HEK293 (cell line): ENCODE measurements around the gene LTK.

Experiments
- CTCF ChIA-PET: fragments of 350-600 bp; formaldehyde crosslinking; extraction: SDS; loops from one replicate; lab custom pipeline; 2021; ENCODE audit warnings: antibody characterized with exemption; lab: Yijun Ruan, JAX
- POLR2A ChIA-PET: fragments of 300-600 bp; formaldehyde crosslinking; extraction: SDS; loops from one replicate; lab custom pipeline; 2020; ENCODE audit warnings: antibody characterized with exemption, inconsistent platforms; lab: Yijun Ruan, JAX
- H3K27ac ChIP-seq: fragments of 200-500 bp; sonication (Bioruptor generic); 2 replicates; pipeline ENCODE4 v1.5.1; 2014; ENCODE audit warnings: low read depth, low read length, control low read depth, inconsistent platforms; ENCODE audit errors: extremely low read depth
- H3K36me3 ChIP-seq, 2 experiments: fragments of 200-500 bp in 1 of 2; sonication (Bioruptor generic) in 1 of 2; 1 replicate in 1 of 2; 2 replicates in 1 of 2; pipeline ENCODE4 v1.5.1; 2014 to 2017; ENCODE audit warnings: inconsistent platforms in 2 of 2, low read length in 2 of 2; ENCODE audit not compliant: control insufficient read depth in 2 of 2, insufficient read depth in 1 of 2
- H3K4me1 ChIP-seq: fragments of 200-500 bp; sonication (Bioruptor generic); 2 replicates; pipeline ENCODE4 v1.5.1; 2014; ENCODE audit warnings: mild to moderate bottlenecking, low read length, inconsistent platforms; ENCODE audit not compliant: control insufficient read depth, insufficient read depth
- H3K4me3 ChIP-seq: 2 replicates; pipeline ENCODE4 v1.5.1; 2011; ENCODE audit warnings: low read depth, mild to moderate bottlenecking, control low read depth, low read length, moderate library complexity
- H3K9me3 ChIP-seq: fragments of 200-500 bp; sonication (Bioruptor generic); 2 replicates; pipeline ENCODE4 v1.5.1; 2014; ENCODE audit warnings: low read depth, low read length, inconsistent platforms; ENCODE audit not compliant: control insufficient read depth, insufficient read depth
- FEZF1 ChIP-seq: fragments of 450-650 bp; formaldehyde crosslinking; IDR thresholded peaks from 2 replicates; pipeline ENCODE4 v1.5.1; 2016; ENCODE audit warnings: missing biosample characterization, missing genetic modification characterization
- GFI1B ChIP-seq: fragments of 450-650 bp; formaldehyde crosslinking; IDR thresholded peaks from 2 replicates; pipeline ENCODE4 v1.5.1; 2016; ENCODE audit warnings: missing biosample characterization, missing genetic modification characterization
- KLF16 ChIP-seq: fragments of 450-650 bp; formaldehyde crosslinking; IDR thresholded peaks from 2 replicates; pipeline ENCODE4 v1.5.1; 2017; ENCODE audit warnings: missing biosample characterization, missing genetic modification characterization
- KLF8 ChIP-seq: fragments of 450-650 bp; formaldehyde crosslinking; IDR thresholded peaks from 2 replicates; pipeline ENCODE4 v1.5.1; 2016; ENCODE audit warnings: missing biosample characterization, missing genetic modification characterization
- ZNF132 ChIP-seq: fragments of 450-650 bp; formaldehyde crosslinking; IDR thresholded peaks from 2 replicates; pipeline ENCODE4 v1.5.1; 2017; ENCODE audit warnings: missing biosample characterization, missing genetic modification characterization, borderline replicate concordance
- ZNF175 ChIP-seq: fragments of 450-650 bp; formaldehyde crosslinking; IDR thresholded peaks from 2 replicates; pipeline ENCODE4 v1.5.1; 2016; ENCODE audit warnings: missing biosample characterization, missing genetic modification characterization
- ZNF366 ChIP-seq: fragments of 450-650 bp; formaldehyde crosslinking; conservative IDR thresholded peaks from 2 replicates; pipeline ENCODE4 v1.5.1; 2016; ENCODE audit warnings: missing biosample characterization, missing genetic modification characterization
- ZNF843 ChIP-seq: fragments of 450-650 bp; formaldehyde crosslinking; IDR thresholded peaks from 2 replicates; pipeline ENCODE4 v1.5.1; 2016; ENCODE audit warnings: missing biosample characterization, missing genetic modification characterization
- TF ChIP-seq, protein P1 (sequence below): IDR thresholded peaks from 2 replicates; pipeline ENCODE4 v1.6.1; 2011; ENCODE audit warnings: mild to moderate bottlenecking, low read depth, low read length, borderline replicate concordance
- TF ChIP-seq, protein P2 (sequence below): fragments of 450-650 bp; formaldehyde crosslinking; IDR thresholded peaks from 2 replicates; pipeline ENCODE4 v1.5.1; 2016; ENCODE audit warnings: missing biosample characterization, missing genetic modification characterization
- TF ChIP-seq, protein P3 (sequence below): fragments of 450-650 bp; formaldehyde crosslinking; IDR thresholded peaks from 2 replicates; pipeline ENCODE4 v1.5.1; 2016; ENCODE audit warnings: missing biosample characterization, missing genetic modification characterization
- TF ChIP-seq, protein P4 (sequence below): fragments of 450-650 bp; formaldehyde crosslinking; IDR thresholded peaks from 2 replicates; pipeline ENCODE4 v1.5.1; 2016; ENCODE audit warnings: missing biosample characterization, missing genetic modification characterization
- TF ChIP-seq, protein P5 (sequence below): fragments of 450-650 bp; formaldehyde crosslinking; IDR thresholded peaks from 2 replicates; pipeline ENCODE4 v1.5.1; 2016; ENCODE audit warnings: missing biosample characterization, missing genetic modification characterization, low read depth
- TF ChIP-seq, protein P6 (sequence below): fragments of 450-650 bp; formaldehyde crosslinking; IDR thresholded peaks from 2 replicates; pipeline ENCODE4 v1.5.1; 2017; ENCODE audit warnings: missing biosample characterization, missing genetic modification characterization

The LTK gene

DNA sequence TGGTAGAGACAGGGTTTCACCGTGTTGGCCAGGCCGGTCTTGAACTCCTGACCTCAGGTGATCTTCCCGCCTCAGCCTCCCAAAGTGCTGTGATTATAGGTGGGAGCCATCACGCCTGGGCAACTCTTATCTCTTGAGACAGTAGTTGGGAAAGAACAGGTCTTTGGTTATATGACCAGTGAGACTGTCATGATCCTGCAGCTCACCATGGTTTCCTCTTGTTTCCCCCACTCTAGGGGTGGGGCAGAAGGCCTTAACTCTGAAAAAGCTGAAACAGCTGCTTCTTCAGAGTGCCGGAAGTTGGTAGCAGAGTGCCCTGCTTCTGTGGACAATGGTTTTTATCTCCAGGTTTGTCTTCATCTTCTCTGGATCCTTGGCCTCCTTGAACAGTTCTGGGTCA, 40.7 kb upstream of the LTK start (continued):
- TF ChIP-seq, protein P1, sequence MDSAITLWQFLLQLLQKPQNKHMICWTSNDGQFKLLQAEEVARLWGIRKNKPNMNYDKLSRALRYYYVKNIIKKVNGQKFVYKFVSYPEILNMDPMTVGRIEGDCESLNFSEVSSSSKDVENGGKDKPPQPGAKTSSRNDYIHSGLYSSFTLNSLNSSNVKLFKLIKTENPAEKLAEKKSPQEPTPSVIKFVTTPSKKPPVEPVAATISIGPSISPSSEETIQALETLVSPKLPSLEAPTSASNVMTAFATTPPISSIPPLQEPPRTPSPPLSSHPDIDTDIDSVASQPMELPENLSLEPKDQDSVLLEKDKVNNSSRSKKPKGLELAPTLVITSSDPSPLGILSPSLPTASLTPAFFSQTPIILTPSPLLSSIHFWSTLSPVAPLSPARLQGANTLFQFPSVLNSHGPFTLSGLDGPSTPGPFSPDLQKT = no peak
- TF ChIP-seq, protein P2, sequence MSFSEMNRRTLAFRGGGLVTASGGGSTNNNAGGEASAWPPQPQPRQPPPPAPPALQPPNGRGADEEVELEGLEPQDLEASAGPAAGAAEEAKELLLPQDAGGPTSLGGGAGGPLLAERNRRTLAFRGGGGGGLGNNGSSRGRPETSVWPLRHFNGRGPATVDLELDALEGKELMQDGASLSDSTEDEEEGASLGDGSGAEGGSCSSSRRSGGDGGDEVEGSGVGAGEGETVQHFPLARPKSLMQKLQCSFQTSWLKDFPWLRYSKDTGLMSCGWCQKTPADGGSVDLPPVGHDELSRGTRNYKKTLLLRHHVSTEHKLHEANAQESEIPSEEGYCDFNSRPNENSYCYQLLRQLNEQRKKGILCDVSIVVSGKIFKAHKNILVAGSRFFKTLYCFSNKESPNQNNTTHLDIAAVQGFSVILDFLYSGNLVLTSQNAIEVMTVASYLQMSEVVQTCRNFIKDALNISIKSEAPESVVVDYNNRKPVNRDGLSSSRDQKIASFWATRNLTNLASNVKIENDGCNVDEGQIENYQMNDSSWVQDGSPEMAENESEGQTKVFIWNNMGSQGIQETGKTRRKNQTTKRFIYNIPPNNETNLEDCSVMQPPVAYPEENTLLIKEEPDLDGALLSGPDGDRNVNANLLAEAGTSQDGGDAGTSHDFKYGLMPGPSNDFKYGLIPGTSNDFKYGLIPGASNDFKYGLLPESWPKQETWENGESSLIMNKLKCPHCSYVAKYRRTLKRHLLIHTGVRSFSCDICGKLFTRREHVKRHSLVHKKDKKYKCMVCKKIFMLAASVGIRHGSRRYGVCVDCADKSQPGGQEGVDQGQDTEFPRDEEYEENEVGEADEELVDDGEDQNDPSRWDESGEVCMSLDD (tag by site-specific recombination) = no peak
- TF ChIP-seq, protein P3, sequence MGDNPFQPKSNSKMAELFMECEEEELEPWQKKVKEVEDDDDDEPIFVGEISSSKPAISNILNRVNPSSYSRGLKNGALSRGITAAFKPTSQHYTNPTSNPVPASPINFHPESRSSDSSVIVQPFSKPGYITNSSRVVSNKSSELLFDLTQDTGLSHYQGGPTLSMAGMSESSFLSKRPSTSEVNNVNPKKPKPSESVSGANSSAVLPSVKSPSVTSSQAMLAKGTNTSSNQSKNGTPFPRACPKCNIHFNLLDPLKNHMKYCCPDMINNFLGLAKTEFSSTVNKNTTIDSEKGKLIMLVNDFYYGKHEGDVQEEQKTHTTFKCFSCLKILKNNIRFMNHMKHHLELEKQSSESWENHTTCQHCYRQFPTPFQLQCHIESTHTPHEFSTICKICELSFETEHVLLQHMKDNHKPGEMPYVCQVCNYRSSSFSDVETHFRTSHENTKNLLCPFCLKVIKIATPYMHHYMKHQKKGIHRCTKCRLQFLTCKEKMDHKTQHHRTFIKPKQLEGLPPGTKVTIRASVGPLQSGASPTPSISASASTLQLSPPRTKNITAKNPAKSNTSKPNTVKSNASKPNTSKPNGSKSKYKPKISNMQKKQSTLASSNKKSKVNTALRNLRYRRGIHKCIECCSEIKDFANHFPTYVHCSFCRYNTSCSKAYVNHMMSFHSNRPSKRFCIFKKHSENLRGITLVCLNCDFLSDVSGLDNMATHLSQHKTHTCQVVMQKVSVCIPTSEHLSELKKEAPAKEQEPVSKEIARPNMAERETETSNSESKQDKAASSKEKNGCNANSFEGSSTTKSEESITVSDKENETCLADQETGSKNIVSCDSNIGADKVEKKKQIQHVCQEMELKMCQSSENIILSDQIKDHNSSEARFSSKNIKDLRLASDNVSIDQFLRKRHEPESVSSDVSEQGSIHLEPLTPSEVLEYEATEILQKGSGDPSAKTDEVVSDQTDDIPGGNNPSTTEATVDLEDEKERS (tag by site-specific recombination) = no peak
- TF ChIP-seq FEZF1 (tag by site-specific recombination) (no peak), KLF16 (tag by site-specific recombination) (no peak), ZNF132 (no peak)

DNA sequence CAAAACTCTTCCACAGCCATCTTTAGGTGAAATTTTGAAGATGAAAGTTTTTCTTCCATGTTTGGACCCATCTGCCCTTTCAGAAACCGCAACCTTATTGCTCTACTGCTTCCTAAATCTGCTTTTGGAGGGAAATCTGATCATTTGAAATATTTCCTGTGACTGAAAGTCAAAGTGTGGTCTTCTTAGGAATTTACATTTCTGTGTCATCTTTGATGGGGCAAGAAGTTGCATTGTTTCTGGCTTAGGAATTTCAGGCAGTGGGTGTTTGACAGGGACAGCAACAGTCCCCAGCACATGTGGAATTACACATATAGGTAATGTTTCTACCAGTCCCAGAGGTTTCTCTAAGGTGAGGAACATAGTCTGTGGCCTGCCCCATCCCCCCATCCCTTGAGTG, 40.1 kb upstream of the LTK start:
- no peak for TF ChIP-seq ZNF366 (tag by site-specific recombination)
- TF ChIP-seq KLF8 (tag by site-specific recombination) = no peak
- no peak for TF ChIP-seq GFI1B (tag by site-specific recombination)
- TF ChIP-seq, protein P4, sequence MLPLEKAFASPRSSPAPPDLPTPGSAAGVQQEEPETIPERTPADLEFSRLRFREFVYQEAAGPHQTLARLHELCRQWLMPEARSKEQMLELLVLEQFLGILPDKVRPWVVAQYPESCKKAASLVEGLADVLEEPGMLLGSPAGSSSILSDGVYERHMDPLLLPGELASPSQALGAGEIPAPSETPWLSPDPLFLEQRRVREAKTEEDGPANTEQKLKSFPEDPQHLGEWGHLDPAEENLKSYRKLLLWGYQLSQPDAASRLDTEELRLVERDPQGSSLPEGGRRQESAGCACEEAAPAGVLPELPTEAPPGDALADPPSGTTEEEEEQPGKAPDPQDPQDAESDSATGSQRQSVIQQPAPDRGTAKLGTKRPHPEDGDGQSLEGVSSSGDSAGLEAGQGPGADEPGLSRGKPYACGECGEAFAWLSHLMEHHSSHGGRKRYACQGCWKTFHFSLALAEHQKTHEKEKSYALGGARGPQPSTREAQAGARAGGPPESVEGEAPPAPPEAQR (tag by site-specific recombination) = no peak
- TF ChIP-seq, protein P5, sequence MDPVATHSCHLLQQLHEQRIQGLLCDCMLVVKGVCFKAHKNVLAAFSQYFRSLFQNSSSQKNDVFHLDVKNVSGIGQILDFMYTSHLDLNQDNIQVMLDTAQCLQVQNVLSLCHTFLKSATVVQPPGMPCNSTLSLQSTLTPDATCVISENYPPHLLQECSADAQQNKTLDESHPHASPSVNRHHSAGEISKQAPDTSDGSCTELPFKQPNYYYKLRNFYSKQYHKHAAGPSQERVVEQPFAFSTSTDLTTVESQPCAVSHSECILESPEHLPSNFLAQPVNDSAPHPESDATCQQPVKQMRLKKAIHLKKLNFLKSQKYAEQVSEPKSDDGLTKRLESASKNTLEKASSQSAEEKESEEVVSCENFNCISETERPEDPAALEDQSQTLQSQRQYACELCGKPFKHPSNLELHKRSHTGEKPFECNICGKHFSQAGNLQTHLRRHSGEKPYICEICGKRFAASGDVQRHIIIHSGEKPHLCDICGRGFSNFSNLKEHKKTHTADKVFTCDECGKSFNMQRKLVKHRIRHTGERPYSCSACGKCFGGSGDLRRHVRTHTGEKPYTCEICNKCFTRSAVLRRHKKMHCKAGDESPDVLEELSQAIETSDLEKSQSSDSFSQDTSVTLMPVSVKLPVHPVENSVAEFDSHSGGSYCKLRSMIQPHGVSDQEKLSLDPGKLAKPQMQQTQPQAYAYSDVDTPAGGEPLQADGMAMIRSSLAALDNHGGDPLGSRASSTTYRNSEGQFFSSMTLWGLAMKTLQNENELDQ (tag by site-specific recombination) = no peak
- TF ChIP-seq KLF16 (tag by site-specific recombination) = no peak
- TF ChIP-seq, protein P6, sequence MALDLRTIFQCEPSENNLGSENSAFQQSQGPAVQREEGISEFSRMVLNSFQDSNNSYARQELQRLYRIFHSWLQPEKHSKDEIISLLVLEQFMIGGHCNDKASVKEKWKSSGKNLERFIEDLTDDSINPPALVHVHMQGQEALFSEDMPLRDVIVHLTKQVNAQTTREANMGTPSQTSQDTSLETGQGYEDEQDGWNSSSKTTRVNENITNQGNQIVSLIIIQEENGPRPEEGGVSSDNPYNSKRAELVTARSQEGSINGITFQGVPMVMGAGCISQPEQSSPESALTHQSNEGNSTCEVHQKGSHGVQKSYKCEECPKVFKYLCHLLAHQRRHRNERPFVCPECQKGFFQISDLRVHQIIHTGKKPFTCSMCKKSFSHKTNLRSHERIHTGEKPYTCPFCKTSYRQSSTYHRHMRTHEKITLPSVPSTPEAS = 0 out of 2 replicates have a peak, but pooled peaks have one; percentile 1
- TF ChIP-seq ZNF175 = no peak
- TF ChIP-seq ZNF843 (tag by site-specific recombination) = no peak
- ChIA-PET CTCF (no interaction called here), POLR2A (interaction anchor here (1.9 kb wide), 1 partner anchor 10 kb away, joined by 15 read pairs; the partner anchor contains the start of gene RPAP1)
- no peaks in the 10 kb centered on the region for H3K36me3 ChIP-seq
- H3K4me1 ChIP-seq = peaks cover 5% of the 10 kb centered on the region; the same call in 1 of the 2 replicates
- no peaks in the 10 kb centered on the region for H3K9me3 ChIP-seq
- H3K4me3 ChIP-seq = no peak overlapping the region
- H3K27ac ChIP-seq = no peak overlapping the region
